Adipocyte (in vitro differentiated cells): ENCODE measurements around the gene GALNT5.

Source experiments
- DNase-seq: peaks from one replicate; pipeline ENCODE4 v3.0.0-alpha.2; 2015; ENCODE audit warnings: low read depth
- H3K27me3 ChIP-seq: replicated peaks from 2 replicates; pipeline ENCODE4 v1.7.0; 2013; ENCODE audit warnings: mild to moderate bottlenecking, low read length, moderate library complexity; ENCODE audit not compliant: control insufficient read depth, insufficient read depth
- H3K36me3 ChIP-seq: 2 replicates; pipeline ENCODE4 v1.7.0; 2013; ENCODE audit warnings: low read length, mild to moderate bottlenecking, moderate library complexity; ENCODE audit not compliant: control insufficient read depth, insufficient read depth, severe bottlenecking
- H3K4me1 ChIP-seq: 2 replicates; pipeline ENCODE4 v1.7.0; 2013; ENCODE audit warnings: mild to moderate bottlenecking, low read length, moderate library complexity; ENCODE audit not compliant: control insufficient read depth, insufficient read depth
- H3K4me3 ChIP-seq: 2 replicates; pipeline ENCODE4 v1.7.0; 2013; ENCODE audit warnings: mild to moderate bottlenecking, low read length, moderate library complexity
- H3K9ac ChIP-seq: 2 replicates; pipeline ENCODE4 v1.7.0; 2013; ENCODE audit warnings: mild to moderate bottlenecking, low read length, moderate library complexity
- H3K9me3 ChIP-seq: 2 replicates; pipeline ENCODE4 v1.7.0; 2013; ENCODE audit warnings: mild to moderate bottlenecking, low read length, moderate library complexity; ENCODE audit not compliant: control insufficient read depth

Gene GALNT5

DNA sequence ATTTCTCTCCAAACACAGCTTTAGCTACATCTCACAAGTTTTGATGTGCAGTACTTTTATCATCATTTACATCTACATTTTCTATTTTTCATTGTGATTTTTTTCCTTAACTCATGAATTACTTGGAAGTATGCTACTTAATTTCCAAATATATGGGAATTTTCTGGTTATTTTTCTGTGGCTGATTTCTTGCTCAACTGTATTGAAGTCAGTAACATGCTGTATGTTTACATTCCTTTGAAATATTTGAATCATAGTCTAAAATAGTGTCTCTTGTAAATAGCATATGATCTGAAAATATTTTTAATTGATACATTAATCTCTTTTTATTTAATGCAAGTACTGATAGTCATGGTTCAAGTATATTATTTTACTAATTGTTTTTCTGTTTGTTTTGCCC lies 26.0 kb upstream of the GALNT5 start:
- DNase-seq: peak; percentile 33
- H3K27me3 ChIP-seq: no peaks in the 10 kb centered on the region
- H3K9ac ChIP-seq: no peak overlapping the region
- no peaks in the 10 kb centered on the region for H3K36me3 ChIP-seq
- H3K4me3 ChIP-seq: no peak overlapping the region
- peaks cover 15% of the 10 kb centered on the region for H3K4me1 ChIP-seq
- no peaks in the 10 kb centered on the region for H3K9me3 ChIP-seq

DNA sequence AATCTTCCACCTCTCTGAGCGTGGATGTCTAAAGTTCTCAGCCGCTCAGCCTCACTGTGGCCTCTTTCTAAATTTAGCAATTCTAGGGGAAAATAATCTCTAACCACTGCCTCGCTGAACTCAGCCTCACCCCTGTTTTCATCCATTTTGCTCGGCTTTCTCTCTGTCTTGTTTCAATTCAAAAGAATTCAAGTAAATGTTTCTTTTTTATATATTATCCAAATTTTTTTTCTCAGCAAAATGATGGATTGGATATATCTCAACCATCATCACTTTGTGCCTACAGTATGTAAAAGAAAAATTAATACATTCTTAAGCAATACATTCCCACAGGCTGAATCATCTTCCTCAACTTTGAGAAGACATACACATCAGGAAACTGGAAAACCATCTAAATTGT lies 24.0 kb upstream of the GALNT5 start:
- peaks cover 15% of the 10 kb centered on the region for H3K4me1 ChIP-seq
- DNase-seq: peak; percentile 55
- no peak overlapping the region for H3K4me3 ChIP-seq
- no peaks in the 10 kb centered on the region for H3K36me3 ChIP-seq
- no peak overlapping the region for H3K9ac ChIP-seq
- H3K27me3 ChIP-seq: no peaks in the 10 kb centered on the region
- H3K9me3 ChIP-seq: no peaks in the 10 kb centered on the region

DNA sequence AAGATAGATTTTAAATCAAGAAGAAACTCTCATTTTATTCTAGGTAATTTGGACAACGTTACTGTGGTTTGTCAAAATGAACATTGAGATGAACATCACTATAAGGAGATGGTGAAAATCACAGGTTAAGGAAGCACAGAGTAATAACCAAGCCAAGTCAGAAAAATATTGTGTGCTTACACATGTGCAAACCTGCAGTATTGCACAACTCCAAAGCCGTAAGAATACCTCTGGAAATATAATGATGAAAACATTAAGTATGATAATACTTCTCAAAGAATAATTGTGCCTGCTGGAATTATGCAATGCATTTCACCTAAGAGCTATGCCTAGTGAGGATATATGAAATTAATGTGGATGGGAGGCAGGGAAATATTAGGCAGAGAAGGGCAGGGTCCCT lies 21.1 kb upstream of the GALNT5 start:
- peaks cover 6% of the 10 kb centered on the region for H3K4me1 ChIP-seq
- H3K36me3 ChIP-seq: no peaks in the 10 kb centered on the region
- DNase-seq: no peak
- no peaks in the 10 kb centered on the region for H3K9me3 ChIP-seq
- H3K27me3 ChIP-seq: no peaks in the 10 kb centered on the region
- H3K4me3 ChIP-seq: no peak overlapping the region
- H3K9ac ChIP-seq: no peak overlapping the region

DNA sequence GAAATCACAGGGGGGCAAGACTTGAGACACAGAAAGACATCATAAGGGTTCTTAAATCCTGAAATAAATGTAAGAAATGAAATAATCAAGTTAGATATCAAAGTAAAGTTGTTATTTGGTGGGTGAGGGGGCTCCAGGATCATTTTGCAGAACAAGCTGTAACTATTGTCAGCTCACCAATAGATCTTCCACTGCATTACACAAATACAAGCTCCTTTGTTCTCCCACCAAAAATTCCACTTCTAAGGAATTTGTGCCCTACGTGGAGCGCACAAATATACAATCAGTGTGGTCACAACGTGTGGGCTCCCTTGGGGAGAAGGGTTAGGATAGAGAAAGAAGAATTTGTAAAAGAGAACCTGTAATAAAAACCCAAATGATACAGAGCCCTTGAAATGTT lies 19.2 kb upstream of the GALNT5 start:
- DNase-seq: no peak
- Histone ChIP-seq H3K36me3 (no peaks in the 10 kb centered on the region), H3K4me1 (peaks cover 6% of the 10 kb centered on the region), H3K9ac (no peak overlapping the region), H3K27me3 (no peaks in the 10 kb centered on the region), H3K4me3 (no peak overlapping the region), H3K9me3 (no peaks in the 10 kb centered on the region)

DNA sequence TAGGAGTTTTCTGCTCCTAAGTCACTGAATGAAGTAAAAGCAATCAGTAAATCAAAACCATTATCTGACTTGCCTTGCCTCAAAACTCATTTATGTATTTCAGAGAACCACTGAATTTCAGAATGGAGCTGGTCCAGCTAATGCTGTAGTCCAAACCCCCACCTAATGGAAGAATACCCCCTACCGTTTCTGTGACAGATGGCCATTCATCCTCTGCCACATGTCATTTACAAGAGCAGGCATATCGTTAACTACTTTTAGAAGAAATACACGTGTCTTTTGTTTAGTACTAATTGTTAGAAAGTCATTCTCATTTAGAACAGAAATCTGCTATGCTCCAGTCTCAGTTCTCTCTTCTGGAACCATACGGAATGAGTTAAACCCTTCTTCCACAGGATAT lies 12.8 kb upstream of the GALNT5 start:
- Histone ChIP-seq H3K9ac (no peak overlapping the region), H3K27me3 (no peaks in the 10 kb centered on the region), H3K4me3 (no peak overlapping the region), H3K4me1 (peaks cover 16% of the 10 kb centered on the region), H3K36me3 (no peaks in the 10 kb centered on the region), H3K9me3 (no peaks in the 10 kb centered on the region)
- no peak for DNase-seq

DNA sequence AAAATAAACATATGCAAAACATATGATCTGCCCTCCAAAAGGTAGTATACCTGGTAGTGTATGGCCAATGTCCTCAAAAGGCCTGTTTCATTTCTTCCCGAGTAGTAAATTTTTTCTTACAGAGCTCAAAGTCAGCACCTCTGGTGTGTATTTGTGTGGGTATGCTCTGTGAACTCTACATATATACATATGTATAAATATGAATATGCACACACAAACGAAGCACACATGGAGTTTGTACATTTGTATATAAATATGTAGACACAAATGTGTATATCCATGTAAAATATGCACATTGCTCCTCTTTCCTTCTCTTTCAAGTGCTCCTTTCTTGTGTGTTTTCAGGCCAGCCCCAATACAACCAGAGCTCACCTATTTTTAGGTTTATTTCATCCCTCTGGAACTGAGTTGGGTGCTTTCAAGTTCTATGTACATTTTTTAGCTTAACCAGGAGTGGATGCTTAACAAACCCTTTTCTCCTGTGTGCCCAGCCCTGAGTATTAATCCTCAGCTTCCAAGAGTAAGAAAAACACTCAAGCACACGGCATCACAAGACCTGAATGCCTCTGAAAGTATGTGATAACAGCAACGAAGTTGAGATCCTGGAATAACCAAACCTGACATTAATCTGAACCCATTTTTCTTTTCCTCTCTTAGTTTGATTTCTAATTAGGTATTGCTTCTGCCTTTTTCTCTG lies 12.2 kb upstream of the GALNT5 start:
- H3K4me3 ChIP-seq: no peak overlapping the region
- H3K4me1 ChIP-seq: peaks cover 16% of the 10 kb centered on the region
- no peak for DNase-seq
- H3K36me3 ChIP-seq: no peaks in the 10 kb centered on the region
- H3K27me3 ChIP-seq: no peaks in the 10 kb centered on the region
- no peaks in the 10 kb centered on the region for H3K9me3 ChIP-seq
- no peak overlapping the region for H3K9ac ChIP-seq

DNA sequence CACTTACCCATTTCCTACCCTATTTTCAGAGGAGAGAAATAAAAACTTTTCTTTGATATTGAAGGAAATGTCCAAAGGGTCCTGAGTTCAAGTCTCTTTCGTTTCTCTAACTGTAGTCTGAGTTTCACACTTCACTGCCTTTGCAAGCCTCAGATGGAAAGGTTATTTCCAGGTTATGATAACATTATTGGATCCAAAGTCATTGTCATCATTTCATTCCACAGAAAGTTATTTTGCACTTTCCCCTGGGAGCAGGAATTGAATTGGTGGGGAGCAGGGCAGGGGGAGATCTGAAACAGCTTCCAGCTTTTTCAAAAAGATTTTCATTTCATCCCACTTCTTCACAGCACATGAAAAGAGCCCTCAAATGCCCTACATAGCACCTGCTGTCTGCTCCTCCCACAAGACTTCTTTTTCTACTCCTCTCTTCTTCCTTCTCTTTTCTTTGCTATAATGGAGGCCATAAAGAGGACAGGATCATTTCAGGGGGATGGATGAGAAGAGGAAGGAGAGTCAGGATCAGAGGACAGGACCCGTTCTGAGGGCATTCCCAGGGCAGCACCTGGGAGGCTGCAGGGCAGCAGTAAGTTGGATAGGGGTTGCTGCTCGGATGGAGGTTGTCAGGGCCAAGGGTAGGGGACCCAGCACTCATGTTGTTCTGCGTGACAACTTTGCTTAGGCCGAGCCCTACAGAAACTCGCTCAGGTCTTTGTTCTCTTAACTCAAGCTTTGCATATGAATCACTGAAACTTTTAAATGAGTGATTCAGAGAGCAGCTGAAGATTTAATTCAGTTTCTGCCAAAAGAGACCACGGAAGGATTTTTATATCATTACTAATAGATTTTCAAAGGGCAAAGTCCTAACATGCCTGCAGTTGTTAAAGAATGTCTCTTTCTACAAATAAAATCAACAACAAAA lies 11.4 kb upstream of the GALNT5 start:
- Histone ChIP-seq H3K4me1 (peaks cover 16% of the 10 kb centered on the region), H3K36me3 (no peaks in the 10 kb centered on the region), H3K9ac (peak overlapping the region; percentile 58), H3K4me3 (peak overlapping the region; percentile 24), H3K9me3 (no peaks in the 10 kb centered on the region), H3K27me3 (no peaks in the 10 kb centered on the region)
- peak; percentile 83 for DNase-seq

DNA sequence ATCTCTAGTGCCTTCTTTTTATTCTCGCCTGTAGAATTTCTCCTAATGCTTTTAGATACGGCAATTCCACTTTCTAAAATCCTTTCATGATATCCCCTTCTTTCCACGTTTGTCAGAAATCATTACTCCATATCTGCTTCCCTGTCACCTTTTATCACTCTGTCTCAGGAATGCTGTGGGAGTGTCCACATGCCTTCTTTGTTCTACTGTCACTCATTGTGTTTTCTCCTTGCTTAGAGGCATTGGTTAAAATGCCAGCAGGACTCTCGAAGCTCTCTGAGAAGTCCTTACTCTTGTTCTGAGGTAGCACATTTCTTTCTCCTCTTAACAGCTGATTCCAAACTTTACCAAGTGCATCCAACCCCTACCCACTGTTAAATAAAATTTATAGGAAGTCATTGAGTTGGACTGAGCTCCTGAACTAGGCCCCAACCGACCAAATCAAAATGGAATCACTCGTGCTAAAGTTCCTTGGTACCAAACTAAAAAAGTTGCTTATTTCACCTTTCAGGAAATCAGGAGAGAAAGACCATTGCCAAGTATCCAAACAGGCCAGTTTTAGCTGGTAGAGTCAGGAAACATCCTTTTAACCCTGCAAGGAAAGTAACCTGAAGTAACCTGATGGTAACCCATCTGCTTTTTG lies 10.6 kb upstream of the GALNT5 start:
- Histone ChIP-seq H3K36me3 (no peaks in the 10 kb centered on the region), H3K9ac (peak overlapping the region; percentile 53), H3K4me1 (peaks cover 16% of the 10 kb centered on the region), H3K27me3 (no peaks in the 10 kb centered on the region), H3K9me3 (no peaks in the 10 kb centered on the region), H3K4me3 (peak overlapping the region; percentile 10)
- DNase-seq: peak; percentile 36

DNA sequence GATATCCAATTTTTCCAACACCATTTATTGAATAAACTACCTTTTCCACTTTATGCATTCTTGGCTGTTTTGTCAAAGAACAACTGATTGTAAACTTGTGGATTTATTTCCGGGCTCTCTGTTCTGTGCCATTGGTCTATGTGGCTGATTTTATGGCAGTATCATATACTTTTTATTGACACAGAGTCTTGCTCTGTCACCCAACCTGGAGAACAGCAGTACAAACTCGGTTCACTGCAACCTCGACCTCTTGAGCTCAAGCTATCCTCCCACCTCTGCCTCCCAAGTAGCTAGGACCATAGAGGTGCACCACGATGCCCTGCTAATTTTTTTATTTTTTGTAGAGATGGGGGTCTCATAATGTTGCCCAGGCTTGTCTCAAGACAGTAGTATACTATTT lies 6.7 kb upstream of the GALNT5 start:
- peaks cover 14% of the 10 kb centered on the region for H3K4me1 ChIP-seq
- no peak for DNase-seq
- H3K9ac ChIP-seq: no peak overlapping the region
- H3K9me3 ChIP-seq: no peaks in the 10 kb centered on the region
- H3K4me3 ChIP-seq: no peak overlapping the region
- no peaks in the 10 kb centered on the region for H3K36me3 ChIP-seq
- no peaks in the 10 kb centered on the region for H3K27me3 ChIP-seq

DNA sequence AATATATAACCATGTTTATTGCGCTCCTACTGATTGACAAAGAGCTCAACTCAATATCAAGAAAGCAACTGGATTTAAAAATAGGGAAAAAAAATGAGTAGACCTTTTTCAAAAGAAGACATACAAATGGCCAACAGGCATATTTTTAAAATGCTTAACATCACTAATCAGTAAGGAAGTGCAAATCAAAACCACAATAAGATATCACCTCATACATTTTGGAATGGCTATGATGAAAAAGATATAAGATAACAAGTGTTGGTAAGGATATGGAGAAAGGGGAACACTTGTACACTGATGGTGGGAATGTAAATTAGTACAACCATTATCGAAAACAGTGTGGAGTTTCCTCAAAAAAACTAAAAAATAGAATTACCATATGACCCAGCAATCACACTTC lies 5.6 kb upstream of the GALNT5 start:
- no peak for DNase-seq
- no peaks in the 10 kb centered on the region for H3K9me3 ChIP-seq
- H3K9ac ChIP-seq: no peak overlapping the region
- no peaks in the 10 kb centered on the region for H3K27me3 ChIP-seq
- no peaks in the 10 kb centered on the region for H3K36me3 ChIP-seq
- H3K4me3 ChIP-seq: no peak overlapping the region
- H3K4me1 ChIP-seq: peaks cover 7% of the 10 kb centered on the region

DNA sequence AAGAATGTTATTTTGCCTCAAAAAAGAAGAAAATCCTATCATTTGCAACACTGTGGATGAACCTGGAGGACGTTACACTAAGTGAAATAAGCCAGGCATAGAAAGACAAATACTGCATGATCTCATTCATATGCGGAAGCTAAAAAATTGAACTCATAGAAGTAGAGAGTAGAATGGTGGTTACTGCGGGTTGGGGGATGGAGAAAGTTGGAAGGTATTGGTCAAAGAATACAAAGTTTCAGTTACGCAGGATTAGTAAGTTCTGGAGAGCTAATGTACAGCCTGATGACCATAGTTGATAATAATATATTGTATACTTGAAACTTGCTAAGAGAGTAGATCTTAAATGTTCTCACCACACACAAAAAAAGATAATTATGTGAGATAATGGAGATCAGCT lies 5.0 kb upstream of the GALNT5 start:
- H3K27me3 ChIP-seq: no peaks in the 10 kb centered on the region
- no peaks in the 10 kb centered on the region for H3K9me3 ChIP-seq
- DNase-seq: no peak
- peaks cover 7% of the 10 kb centered on the region for H3K4me1 ChIP-seq
- H3K9ac ChIP-seq: no peak overlapping the region
- H3K36me3 ChIP-seq: no peaks in the 10 kb centered on the region
- H3K4me3 ChIP-seq: no peak overlapping the region
